Left ventricle myocardium superior (tissue), 1 donor: ENCODE results near the gene KLHL29. TPM values are rescaled to one million over a fixed set of nuclear protein-coding genes. Genes with fewer than 3 reads are reported as not detected.

Source experiments
- ATAC-seq: fragments of 200-7000 bp; cut with Tn5 transposase; one replicate; pipeline ENCODE4 v1.9.1; 2020; ENCODE audit warnings: mild to moderate bottlenecking, moderate library complexity
- DNase-seq: peaks from one replicate; pipeline ENCODE4 v3.0.0-alpha.2; 2020
- intact Hi-C: fragments of 100-400 bp; cut with micrococcal nuclease; formaldehyde crosslinking; loops from one replicate; pipeline ENCODE4 v1.11.0; 2022
- total RNA-seq: library from RNA; stranded (reverse); fragmentation: NEBNext Ultra II Directional; extraction: Animal tissue kit (Norgen Biotek cat#: 25700); gene quantifications from one replicate; pipeline ENCODE4 v1.2.1, GENCODE V29; 2021
- donor health status: DM: no; HTN: yes; CAD: no; lungs with severe emphysema.

KLHL29 gene
- total RNA-seq, 1 donor from 2014 or later: 0.69 TPM

DNA sequence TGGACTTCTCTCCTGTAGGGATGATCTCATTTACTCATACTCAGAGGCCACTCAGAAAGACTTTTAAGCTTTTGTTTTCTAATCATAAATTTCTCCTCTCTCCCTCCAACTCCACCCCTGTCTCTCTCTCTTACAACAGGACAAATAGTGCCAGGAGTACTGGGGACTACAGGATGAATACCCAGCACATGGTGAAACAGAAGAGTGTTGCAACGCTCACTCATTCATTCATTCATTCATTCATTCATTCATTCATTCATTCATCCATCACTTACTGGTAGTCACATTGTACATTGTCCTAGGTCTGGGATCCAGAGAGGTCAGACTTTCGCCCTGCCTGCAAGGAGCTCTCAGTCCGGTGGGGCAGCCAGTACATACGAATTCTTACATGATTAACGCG is 97.6 kb downstream of the KLHL29 start:
- DNase-seq (no peak), ATAC-seq (no peak)

GRCh38 chr2:23483791-23484190 is 98.8 kb downstream of the KLHL29 start:
- intact Hi-C loops: no loop called here
- ATAC-seq (no peak), DNase-seq (no peak)

More for the DNA sequence above, 97.6 kb downstream of the KLHL29 start:
- intact Hi-C loops: no loop called here

GRCh38 chr2:23484275-23484674 is 99.3 kb downstream of the KLHL29 start:
- no peak for DNase-seq
- intact Hi-C loops: no loop called here
- no peak for ATAC-seq

DNA sequence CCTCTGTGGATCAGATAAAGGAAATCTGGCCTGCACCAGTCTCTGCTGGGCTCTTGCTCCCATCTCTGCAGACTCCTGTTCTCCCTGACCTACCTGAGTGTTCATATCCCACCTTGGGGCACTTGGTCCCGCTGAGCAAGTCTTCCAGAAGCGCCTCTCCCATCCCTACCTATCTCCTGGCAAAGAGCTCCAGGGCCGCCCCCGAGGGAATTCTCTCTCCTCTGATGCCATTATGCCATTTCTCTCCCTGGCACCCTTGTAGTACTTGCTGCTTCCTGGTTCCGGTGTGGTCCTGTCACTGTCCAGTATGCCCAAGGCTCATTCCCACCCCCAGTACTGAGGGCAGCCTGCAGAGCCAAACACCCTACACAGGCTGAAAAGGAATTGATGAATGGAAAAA is 99.8 kb downstream of the KLHL29 start:
- ATAC-seq (no peak), DNase-seq (no peak)
- intact Hi-C loops: no loop called here

GRCh38 chr2:23485261-23485660 is 100.3 kb downstream of the KLHL29 start:
- intact Hi-C loops: no loop called here
- no peak for DNase-seq

DNA sequence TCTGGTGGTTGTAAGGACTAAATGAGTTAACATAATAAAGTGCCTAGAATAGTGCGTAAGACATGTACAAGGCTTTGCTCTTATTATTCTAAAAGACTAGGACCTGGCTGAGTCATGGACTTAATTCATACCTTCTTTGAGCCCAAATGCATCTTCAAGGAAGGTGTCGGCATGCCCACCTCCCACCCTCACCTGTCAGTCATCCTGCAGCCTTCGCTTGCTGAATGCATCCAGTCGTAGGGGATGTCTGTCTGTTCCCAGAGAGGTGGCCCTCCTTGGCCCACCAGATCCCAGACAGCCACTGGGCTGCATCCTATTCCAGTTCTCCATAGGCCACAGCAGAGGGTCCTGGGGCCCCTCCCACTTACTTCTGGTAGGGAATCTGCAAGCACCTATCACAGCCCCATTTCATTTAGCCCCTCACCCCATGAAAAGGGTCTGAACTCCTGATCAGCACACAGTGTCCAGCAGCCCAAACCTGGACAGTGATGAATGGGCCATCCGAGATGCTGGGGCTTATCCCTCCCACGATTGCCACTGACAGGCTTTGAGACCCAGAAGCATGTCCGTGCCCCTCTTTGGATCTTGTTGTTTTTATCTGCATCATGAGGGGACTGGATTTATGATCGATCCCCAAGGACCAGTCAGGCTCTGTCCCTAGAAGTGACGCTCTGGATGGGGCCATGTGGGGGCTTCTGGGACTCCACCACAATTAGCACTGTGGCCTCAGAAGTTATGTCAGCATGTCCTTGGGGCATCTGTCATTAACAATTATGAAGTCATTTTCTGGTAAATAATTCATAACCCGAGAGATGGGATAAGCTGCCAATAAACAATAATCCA is 101.1 kb downstream of the KLHL29 start:
- intact Hi-C loops: no loop called here
- DNase-seq (no peak), ATAC-seq (no peak)

More at GRCh38 chr2:23485261-23485660, 100.3 kb downstream of the KLHL29 start:
- ATAC-seq: no peak

DNA sequence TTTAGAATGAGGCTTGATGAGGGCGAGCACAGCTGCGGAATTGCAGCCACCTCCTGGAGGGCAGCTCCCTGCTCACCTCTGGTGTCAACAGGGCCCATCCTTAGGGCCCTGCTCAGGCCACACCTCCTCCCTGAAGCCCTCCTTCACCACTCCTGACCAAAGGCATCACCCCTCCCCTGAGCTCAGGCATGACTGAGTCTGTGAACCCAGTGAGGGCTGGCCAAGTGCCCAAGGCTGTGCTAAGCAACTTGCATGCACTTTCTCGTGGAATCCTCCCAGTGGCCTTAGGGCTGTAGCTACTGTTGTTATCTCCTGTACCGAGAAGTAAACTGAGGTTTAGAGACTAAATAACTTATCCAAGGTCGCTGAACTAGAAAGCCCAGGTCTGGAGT is 101.7 kb downstream of the KLHL29 start:
- intact Hi-C loops: no loop called here
- ATAC-seq (peak; percentile 47), DNase-seq (peak; percentile 70)

GRCh38 chr2:23487735-23488492 is 102.9 kb downstream of the KLHL29 start:
- ATAC-seq: no peak

DNA sequence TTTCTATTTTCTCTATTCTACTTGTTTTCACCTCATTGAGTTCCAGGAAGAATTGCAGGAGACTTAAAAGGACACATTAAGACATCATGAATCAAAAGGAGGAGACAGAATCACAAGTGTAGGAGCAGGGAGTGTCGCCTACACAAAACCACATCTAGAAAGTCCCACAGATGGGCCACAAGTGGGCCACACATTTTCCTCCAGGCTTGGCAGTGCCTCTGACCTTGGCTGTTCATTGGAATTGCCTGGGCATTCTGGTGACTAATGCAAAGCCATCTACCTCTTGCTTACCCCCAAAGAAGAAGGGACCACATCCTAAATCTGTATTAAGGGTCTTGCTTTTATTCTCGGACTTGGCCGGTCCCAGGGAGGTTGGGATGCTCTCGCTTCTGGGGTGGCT is 103.6 kb downstream of the KLHL29 start:
- intact Hi-C loops: no loop called here
- no peak for ATAC-seq

More at GRCh38 chr2:23487735-23488492, 102.9 kb downstream of the KLHL29 start:
- DNase-seq: no peak
- intact Hi-C loops: no loop called here

GRCh38 chr2:23489471-23490322 is 104.7 kb downstream of the KLHL29 start:
- intact Hi-C loops: no loop called here
- DNase-seq: no peak
- no peak for ATAC-seq

More for the DNA sequence above, 103.6 kb downstream of the KLHL29 start:
- no peak for DNase-seq

- intact Hi-C loops: no loop called here
These were observed 106.8 kb downstream of the KLHL29 start for GRCh38 chr2:23491591-23492336.

DNA sequence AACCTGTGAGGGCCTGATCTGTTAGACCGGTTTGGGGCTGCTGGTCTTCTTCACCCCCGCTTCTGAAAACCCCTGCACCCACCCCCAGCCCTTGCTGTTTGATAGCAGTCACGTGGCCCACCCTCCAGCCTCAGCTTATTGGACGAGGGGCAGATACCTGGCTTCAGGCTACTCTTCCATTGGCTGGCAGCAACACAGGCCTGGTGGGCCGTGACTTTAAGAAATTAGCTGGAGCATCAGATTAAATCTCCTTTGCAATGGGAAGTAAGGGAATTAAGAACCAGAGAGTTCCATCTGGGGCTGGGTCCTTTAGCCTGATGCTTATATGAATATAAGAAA is 107.3 kb downstream of the KLHL29 start:
- DNase-seq: no peak
- no peak for ATAC-seq
- intact Hi-C loops: no loop called here

More at GRCh38 chr2:23491591-23492336, 106.8 kb downstream of the KLHL29 start:
- DNase-seq: no peak
- no peak for ATAC-seq

DNA sequence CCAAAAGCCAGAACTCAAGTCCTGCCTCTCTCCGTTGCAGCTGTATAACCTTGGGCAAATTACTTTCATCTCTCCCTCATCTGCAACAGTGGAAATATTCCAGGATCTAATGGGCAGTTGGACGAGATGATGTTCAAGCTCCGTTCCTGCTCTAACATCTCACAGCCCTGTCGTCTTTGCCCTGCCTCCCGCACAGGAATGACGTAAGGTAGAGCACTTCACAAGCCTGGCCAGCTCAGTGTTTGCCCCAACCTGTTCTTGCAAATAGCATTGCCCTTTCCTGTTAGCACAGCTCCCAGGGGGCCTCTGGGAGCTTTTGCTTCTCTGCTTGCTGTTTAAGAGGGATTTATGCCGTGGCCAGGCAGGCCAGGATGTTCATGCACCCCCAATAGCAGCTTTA is 107.9 kb downstream of the KLHL29 start:
- intact Hi-C loops: no loop called here
- ATAC-seq: no peak
- DNase-seq: no peak

DNA sequence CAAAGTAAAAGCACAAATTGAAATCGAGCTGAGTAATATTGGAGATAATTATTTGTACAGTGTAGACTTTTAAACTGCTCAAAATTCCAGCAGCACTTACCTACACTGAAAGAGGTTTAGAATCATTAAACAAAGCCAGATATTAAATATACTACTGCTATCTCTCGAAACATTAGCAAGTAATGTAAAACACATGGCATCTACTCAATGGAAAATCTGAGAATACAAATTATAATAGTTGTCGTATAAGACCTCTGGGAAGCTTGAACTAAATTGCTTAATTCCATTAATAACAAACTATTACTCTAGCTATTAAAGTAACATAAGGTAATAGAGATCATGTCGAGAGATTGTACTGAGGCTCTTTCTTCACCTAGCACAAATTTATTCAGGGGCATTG is 108.9 kb downstream of the KLHL29 start:
- DNase-seq (no peak), ATAC-seq (no peak)
- intact Hi-C loops: no loop called here

- intact Hi-C loops: no loop called here
- DNase-seq: no peak
- no peak for ATAC-seq
These were observed 109.3 kb downstream of the KLHL29 start for GRCh38 chr2:23494286-23494685.

GRCh38 chr2:23495661-23496114 is 110.7 kb downstream of the KLHL29 start:
- peak; percentile 62 for ATAC-seq
- peak; percentile 57 for DNase-seq
- intact Hi-C loops: no loop called here

DNA sequence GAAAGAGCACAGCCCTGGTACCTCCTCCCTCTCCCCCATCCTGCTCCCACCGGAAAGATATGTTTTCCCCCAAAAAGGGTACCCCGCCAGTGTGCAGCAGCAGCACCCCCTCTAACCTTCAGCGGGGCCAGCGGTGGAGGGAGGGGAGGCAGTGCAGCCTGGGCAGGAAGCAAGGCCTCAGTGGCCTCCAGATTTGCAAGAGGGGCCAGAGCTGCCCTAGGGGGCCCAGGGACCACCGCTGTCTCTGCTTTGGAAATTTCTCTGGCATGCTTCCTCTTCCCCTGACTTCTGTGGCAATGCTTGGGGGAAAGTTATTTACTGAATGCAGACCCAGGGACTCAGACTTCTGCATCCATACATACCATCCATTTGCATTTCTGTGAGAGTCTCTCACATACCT is 111.5 kb downstream of the KLHL29 start:
- ATAC-seq (no peak), DNase-seq (no peak)
- intact Hi-C loops: no loop called here

DNA sequence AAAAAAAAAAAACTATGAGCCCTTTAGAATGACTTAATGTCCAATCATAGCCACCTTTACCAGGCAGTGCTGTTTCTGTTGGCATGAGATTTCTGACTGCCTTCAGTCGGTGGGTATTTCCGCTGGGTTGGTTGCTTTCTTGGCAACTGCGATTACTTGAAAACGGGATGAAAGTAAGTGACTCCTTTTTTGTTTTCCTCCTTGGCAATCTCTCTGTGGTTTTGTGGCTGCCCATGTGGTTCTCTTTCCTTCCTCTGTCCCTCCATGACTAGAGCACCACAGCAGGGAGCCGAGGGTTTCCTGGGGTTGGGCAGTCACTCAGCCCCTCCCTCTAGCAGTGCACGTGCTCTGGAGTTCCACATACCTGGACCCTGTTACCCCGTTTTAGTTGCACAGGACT is 112.1 kb downstream of the KLHL29 start:
- intact Hi-C loops: no loop called here
- no peak for ATAC-seq

GRCh38 chr2:23497536-23497935 is 112.6 kb downstream of the KLHL29 start:
- ATAC-seq: no peak
- intact Hi-C loops: no loop called here
- no peak for DNase-seq

More for the DNA sequence above, 112.1 kb downstream of the KLHL29 start:
- DNase-seq: no peak
